Fibroblast of mammary gland (primary cell): ENCODE results near the gene ORMDL2.

Source experiments
- DNase-seq: peaks from one replicate; pipeline ENCODE4 v3.0.0-alpha.2; 2010; ENCODE audit warnings: low read depth
- H3K4me3 ChIP-seq: 2 replicates; pipeline ENCODE4 v1.5.1; 2011; ENCODE audit warnings: low read depth, mild to moderate bottlenecking, low read length, moderate library complexity; ENCODE audit not compliant: control insufficient read depth
- TF ChIP-seq, protein P1 (sequence below): conservative IDR thresholded peaks from 2 replicates; pipeline ENCODE4 v1.5.1; 2011; ENCODE audit warnings: low read depth, low read length, inconsistent platforms; ENCODE audit not compliant: control insufficient read depth, insufficient read depth

Gene ORMDL2

DNA sequence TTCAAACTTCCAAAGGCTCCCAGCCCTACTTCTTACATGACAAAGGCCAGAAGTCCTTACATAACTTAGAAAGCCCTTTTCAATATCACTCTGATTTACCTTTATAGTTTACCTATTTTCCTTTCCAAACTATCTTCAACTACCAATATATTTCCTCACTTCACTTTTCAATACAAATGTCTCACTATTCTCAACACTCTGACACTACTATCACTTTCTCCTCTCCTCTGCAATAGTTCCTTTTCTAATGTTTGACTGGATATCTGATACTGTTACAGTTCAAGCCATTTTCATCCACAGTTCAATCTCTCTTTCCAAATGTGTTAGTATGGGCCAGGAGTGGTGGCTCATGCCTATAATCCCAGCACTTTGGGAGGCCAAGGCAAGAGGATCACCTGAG, 3.6 kb upstream of the ORMDL2 start:
- TF ChIP-seq, protein P1, sequence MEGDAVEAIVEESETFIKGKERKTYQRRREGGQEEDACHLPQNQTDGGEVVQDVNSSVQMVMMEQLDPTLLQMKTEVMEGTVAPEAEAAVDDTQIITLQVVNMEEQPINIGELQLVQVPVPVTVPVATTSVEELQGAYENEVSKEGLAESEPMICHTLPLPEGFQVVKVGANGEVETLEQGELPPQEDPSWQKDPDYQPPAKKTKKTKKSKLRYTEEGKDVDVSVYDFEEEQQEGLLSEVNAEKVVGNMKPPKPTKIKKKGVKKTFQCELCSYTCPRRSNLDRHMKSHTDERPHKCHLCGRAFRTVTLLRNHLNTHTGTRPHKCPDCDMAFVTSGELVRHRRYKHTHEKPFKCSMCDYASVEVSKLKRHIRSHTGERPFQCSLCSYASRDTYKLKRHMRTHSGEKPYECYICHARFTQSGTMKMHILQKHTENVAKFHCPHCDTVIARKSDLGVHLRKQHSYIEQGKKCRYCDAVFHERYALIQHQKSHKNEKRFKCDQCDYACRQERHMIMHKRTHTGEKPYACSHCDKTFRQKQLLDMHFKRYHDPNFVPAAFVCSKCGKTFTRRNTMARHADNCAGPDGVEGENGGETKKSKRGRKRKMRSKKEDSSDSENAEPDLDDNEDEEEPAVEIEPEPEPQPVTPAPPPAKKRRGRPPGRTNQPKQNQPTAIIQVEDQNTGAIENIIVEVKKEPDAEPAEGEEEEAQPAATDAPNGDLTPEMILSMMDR = no peak
- no peak for DNase-seq
- H3K4me3 ChIP-seq = no peak overlapping the region

DNA sequence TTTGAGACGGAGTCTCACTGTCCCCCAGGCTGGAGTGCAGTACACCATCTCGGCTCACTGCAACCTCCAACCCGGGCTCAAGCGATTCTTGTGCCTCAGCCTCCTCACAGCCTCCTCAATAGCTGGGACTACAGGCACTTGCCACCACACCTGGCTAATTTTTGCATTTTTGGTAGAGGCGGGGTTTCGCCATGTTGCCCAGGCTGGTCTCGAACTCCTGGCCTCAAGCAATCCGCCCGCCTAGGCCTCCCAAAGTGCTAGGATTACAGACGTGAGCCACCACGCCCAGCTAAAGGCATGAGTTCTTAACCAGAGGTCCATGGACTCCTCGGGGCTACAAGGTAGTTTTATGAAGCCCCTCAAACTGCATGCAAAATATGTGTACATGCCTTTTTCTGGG, 2.4 kb upstream of the ORMDL2 start:
- TF ChIP-seq, protein P1 = no peak
- no peak for DNase-seq
- no peak overlapping the region for H3K4me3 ChIP-seq

DNA sequence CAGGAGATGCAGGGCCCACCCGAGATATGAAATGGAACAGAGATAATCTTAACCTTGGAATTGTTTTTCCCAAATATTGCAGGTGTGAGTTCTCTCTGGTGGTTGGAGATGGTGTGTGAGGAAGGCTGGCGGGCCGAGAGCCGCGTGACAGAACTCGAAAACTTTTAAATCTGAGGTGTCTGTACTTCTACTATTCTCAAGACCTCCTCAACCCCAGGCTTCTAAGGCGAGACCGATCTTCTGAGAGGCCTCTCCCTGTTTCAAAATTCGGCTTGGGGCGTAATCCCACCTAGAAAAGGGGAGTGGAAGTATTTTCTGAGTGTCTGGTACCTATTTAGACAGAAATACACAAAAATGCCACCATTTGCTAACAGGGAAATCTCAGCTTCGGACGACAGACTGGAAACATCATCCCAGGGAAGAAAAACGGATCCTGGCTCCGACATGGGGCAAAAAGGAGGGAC, 928 bp upstream of the ORMDL2 start:
- TF ChIP-seq, protein P1 = no peak
- DNase-seq = no peak
- peak overlapping the region; percentile 88 for H3K4me3 ChIP-seq

DNA sequence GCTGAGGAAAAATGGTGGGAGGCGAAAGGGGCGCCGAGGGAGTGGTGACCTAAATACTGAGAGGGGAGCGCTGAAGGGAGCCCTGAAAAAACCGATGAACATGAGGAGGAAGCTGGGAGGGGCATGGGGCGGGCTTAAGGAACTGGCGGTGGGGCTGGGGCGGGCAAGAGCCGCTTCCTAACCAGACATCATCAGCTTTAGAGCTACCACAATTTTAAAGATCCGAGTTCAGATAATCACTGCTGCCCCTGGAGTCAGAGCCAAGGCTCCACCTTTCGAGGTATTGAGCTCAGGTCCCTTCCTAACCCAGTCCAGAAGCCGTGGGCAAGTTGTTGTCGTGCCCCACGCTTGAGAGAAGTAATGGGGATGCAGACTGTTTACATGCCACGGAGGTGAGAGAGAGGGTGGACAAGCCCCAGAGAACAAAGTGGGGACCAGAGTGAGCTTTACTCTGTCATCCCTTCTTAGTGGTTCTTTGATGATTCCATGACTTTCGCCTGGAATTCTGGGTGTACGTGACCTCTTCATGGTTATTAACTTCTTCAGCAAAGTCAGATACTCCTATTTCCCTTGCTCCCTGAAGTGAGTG, 393 bp downstream of the ORMDL2 start:
- DNase-seq = no peak
- TF ChIP-seq, protein P1 = no peak
- peak overlapping the region; percentile 88 for H3K4me3 ChIP-seq

DNA sequence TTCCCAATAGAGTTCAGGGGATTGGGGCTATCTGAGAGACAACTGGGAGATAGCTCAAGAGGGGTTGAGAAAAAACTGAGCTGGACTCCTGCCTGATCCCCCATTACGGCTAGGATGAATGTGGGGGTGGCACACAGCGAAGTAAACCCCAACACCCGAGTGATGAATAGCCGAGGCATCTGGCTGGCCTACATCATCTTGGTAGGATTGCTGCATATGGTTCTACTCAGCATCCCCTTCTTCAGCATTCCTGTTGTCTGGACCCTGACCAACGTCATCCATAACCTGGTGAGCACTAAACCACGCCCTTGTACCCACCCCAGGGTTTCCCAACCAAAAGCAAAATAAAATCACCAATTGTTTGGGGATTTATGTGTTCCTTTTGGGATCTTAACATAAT, 1.0 kb downstream of the ORMDL2 start:
- H3K4me3 ChIP-seq = peak overlapping the region; percentile 88

DNA sequence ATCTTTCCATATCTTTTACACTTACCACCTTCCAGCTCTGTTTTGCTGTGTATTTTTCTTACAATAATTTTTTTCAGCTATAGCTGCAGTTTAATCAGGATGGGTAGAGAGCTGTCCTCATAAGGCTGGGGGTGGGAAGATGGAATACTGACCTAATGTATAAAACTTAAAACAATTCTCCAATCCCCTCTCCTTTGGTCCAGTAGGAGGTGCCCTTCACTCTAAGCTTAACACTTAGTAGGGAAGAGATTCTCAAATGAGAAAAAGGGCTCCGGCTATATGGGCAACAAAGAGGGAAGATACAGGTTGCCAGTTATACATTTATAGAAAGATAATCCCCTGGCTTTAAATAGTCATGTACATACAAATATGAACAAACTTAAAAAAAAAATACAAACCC, 2.8 kb downstream of the ORMDL2 start:
- TF ChIP-seq, protein P1 = peak; percentile 43
- peak; percentile 51 for DNase-seq

More for the DNA sequence above, 1.0 kb downstream of the ORMDL2 start:
- peak; percentile 83 for DNase-seq
- TF ChIP-seq, protein P1 = no peak

DNA sequence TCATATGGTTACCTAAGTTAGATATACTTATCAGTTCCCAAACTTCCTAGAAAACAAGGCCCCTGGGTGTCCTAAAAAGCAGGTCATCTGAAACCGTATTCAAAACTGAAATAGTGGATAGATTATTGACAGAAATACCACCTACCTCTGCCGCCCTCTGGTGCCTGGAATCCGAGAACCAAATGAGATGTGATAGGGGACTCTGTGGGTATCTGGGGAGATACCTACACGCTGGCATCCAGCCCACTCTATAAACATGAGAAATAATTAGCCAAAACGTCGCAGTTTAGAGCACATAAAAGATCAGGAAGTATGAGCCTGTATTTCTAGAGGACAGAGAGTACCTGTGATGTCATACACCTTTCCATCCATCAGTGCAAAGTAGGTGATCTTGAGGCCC, 4.4 kb downstream of the ORMDL2 start:
- no peak overlapping the region for H3K4me3 ChIP-seq
- TF ChIP-seq, protein P1 = peak; percentile 42
- DNase-seq = no peak

More for the DNA sequence above, 2.8 kb downstream of the ORMDL2 start:
- no peak overlapping the region for H3K4me3 ChIP-seq
